HG03469 (cell line): ENCODE data around the gene WDR18.
"Not testable (repeated sequence)": the region's sequence is repeated elsewhere in the genome, so short reads cannot be mapped to it uniquely, and the experiment has no call there.

Source experiments
- ATAC-seq: cut with Tn5 transposase; IDR thresholded peaks from one replicate; pipeline ENCODE4 v1.9.1; 2021; ENCODE audit warnings: mild to moderate bottlenecking, moderate library complexity, moderate number of reproducible peaks; ENCODE audit not compliant: unreplicated experiment

WDR18 gene

DNA sequence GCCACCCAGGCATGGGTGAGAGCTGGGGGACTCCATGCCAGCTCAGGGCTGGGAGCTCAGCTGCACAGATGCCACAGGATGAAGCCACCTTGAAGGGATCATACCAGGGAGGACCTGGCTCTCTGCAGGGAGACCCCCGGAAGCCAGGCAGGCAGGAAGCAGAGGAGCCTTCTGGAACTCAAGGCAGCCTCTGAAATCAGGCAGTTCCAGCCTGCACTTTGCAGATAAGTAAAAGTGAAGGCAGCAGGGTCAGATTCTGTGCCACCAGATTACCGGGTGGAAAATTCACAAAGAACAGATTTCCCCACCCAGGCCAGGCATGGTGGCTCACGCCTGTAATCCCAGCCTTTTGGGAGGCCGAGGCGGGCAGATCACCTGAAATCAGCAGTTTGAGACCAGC lies 34.2 kb downstream of the WDR18 start:
- no peak for ATAC-seq

DNA sequence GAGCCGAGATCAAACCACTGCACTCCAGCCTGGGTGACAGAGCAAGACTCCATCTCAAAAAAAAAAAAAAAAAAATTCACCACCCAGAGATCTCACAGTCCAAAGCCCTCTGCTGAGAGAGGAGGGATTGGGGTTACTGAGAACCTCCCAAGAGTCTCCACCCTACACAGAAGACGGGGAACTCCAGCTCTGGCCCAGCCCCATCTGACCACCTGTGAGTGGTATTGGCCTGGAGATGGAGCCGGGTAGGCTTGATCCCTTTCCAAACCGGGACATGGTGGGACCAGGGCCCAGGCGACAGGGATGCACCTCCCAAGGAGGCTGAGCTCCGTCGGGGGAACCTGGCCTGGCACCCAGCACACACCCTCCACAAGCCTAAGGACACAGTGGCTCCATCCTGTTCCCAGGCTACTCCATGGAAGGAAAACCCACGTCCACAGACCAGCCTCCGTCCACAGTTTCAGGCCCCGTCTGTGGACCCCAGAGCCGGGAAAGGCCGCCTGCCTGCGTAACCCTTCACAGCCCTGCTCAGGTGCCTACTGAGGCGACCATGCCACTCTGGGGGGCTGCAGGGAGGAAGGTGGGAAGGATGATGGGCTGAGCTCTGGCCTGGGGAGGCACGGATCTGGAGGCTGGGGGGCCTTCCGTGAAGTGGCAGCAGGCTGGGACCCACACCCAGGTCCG lies 34.9 kb downstream of the WDR18 start:
- ATAC-seq = no peak

DNA sequence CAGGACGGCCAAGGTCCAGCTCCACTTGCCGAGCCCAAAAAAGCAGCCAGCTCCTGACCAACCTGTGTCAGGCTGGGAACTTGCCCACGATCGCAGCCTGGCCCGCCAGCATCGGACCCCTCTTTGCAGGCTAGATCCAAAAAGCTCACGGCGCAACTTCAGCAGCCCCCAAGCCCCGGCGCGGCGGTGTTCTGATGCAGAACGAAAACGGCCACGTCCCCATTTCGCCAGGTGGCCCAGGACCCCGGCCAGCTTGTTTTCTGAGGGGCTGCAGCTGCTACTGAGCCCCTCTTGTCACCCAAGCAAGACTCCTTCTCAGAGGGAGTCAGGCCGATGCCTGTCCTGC lies 35.4 kb downstream of the WDR18 start:
- no peak for ATAC-seq

DNA sequence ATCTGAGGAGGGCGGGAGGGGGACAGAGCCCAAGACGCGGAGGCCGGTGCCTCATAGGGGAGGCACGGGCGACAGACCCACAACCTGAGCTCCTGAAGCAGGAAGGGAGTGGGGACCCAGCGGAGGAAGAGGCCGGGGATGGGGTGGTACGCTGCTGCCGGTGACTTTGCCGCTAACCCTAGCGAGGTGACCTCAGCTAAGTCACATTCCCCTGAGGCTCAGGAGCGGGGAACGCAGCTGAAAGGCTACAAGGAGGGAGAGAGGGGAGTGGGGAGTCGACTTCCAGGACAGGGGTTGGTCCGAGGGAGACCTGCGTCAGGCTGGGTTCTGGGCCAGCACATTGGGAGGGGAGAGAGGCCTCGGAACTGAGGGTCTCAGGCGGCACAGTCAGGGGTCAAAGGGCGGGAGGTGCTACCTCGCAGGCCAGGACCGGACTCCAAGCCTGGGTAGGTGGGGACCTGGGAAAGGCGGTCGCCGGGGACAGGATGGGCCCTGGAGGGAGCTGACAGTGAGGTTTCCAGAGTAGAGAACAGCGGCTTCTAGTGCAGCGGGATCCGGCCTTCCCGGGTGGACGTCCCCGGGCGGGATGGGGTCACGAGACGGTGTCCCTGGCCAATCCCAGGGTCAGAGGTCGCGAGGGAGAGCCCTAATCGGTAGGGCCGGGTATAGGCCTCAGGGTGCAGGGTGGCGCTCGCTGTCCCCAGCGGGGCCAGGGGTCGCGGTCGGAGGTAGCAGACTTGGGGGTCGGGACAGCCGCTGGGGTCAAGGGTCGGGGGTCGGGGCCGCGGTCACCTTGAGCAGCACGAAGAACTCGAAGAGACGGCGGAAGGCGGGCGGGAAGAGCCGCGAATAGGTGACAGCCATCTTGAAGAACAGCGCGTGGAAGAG lies 36.1 kb downstream of the WDR18 start:
- no peak for ATAC-seq

GRCh38 chr19:1020868-1021425 lies 36.8 kb downstream of the WDR18 start, which contains the start of gene TMEM259:
TSS of gene TMEM259 (minus strand) at chr19:1021123. CDS start at chr19:1020996, 127 bp downstream.
- ATAC-seq = peak; percentile 49

DNA sequence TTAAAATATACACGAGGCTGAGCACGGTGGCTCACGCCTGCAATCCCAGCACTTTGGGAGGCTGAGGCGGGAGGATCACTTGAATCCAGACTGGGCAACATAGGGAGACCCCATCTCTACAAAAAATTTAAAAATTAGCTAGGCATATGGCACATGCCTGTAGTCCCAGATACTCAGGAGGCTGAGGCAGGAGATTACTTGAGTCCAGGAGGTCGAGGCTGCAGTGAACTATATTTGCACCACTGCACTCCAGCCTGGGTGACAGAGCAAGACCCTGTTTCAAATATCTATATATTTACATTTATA lies 39.7 kb downstream of the WDR18 start:
- not testable (repeated sequence) for ATAC-seq

DNA sequence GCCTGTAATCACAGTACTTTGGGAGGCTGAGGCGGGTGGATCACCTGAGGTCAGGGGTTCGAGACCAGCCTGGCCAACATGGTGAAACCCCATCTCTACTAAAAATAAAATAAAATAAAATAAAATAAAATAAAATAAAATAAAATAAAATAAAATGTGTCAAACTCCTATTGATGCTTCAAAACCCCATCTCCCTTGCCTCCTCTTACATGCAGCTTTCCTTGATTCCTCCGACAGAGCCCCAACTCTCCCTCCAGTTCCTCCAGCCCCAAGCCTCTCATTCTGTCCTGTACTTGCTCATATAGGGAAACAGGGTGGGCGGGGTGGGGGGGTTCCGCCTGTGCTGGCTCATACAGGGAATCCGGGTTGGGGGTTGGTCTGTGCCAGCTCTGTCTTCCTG lies 40.9 kb downstream of the WDR18 start:
- ATAC-seq = not testable (repeated sequence)

DNA sequence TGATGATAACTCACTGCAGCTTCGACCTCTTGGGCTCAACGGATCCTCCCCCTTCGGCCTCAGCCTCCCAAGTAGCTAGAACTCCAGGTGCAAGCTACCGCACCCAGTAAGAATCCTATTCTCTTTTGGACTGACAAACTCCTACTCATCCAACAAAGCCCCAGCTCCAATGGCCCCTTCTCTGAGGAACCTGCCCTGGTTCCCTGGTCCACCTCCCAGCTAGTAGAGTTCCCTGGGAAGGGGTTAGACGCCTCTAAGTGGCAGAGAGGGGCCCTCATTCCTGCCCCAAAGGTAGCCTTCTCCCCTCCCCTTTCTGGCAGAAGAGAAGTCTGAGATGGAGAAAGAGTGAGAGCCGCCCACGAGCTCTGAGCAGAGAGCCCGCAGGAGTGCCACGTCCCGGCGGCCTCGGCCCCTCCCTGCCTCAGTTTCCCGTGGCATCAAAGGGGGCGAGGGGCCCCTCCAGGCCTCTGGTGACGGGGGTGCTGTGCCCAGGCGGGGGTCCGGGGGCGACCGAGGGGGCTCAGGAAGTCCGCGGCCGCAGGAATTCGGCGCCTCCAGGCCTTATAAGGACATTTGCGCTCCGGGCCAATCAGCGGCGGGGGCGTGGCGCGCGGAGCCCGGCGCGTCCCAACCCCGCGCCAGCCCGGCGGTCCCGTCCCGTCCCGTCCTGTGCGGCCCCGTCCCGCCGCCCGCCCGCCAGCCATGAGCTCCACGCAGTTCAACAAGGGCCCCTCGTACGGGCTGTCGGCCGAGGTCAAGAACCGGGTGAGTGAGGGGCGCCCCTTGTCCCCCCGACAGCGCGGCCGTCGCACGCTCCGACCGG lies 42.0 kb downstream of the WDR18 start, which contains the start of gene CNN2:
CNN2 (plus strand) TSS at position 649 of the 823 bp plus-strand sequence; CDS start at position 703, 54 bp downstream.
- peak; percentile 34 for ATAC-seq

- ATAC-seq = no peak
Measured at GRCh38 chr19:1026783-1027649, 42.9 kb downstream of the WDR18 start.

DNA sequence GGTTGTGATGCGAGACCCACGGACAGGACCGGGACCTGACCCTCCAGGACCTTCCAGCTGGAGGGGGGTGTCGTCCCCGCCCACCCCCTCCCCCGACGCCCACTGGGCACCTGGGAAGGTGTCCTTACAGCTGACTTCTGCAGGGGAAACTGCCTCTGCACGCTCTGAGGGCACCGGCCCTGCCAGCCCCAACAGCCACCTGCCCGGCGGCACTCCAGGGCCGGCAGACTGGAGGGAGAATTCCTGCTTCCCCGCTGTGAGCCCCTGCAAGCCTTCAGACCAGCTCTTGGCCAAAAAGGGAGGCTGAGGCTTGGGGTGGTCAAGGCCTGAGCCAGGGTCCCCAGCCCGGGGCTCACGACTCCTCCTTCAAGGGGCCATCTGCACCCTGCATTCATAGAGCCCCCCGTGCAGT lies 43.5 kb downstream of the WDR18 start:
- ATAC-seq = no peak

- no peak for ATAC-seq
Measured at GRCh38 chr19:1028062-1028926, 44.1 kb downstream of the WDR18 start.

- ATAC-seq = no peak
Measured at GRCh38 chr19:1032264-1032867, 48.2 kb downstream of the WDR18 start.

DNA sequence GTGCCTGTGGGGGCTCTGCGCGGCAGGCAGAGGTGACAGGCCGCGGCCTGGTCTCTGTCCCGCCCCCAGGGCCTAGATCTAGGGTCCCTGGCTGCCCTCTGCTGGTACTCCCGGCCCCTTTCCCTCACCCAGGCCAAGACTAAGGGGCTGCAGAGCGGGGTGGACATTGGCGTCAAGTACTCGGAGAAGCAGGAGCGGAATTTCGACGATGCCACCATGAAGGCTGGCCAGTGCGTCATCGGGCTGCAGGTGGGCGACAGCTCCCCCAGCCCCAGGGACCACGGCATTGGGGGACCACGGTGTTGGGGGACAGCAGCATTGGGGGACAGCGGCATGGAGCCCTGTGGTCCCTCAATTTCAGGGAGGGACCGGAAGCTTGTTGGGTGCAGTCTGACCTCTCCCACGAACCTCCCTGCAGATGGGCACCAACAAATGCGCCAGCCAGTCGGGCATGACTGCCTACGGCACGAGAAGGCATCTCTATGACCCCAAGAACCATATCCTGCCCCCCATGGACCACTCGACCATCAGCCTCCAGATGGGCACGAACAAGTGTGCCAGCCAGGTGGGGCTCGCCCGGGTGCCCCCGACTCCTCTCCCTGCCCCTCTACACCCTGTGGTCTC lies 52.0 kb downstream of the WDR18 start:
- no peak for ATAC-seq

DNA sequence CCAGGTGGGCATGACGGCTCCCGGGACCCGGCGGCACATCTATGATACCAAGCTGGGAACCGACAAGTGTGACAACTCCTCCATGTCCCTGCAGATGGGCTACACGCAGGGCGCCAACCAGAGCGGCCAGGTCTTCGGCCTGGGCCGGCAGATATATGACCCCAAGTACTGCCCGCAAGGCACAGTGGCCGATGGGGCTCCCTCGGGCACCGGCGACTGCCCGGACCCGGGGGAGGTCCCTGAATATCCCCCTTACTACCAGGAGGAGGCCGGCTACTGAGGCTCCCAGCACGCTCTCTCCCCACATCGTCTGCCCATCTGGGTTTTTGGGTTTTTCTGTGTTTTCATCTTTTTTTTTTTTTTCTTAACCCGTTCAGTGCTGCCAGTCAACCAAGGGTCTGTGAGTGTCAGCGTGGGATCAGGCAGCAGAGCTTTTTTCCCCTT lies 53.5 kb downstream of the WDR18 start:
- ATAC-seq = no peak

DNA sequence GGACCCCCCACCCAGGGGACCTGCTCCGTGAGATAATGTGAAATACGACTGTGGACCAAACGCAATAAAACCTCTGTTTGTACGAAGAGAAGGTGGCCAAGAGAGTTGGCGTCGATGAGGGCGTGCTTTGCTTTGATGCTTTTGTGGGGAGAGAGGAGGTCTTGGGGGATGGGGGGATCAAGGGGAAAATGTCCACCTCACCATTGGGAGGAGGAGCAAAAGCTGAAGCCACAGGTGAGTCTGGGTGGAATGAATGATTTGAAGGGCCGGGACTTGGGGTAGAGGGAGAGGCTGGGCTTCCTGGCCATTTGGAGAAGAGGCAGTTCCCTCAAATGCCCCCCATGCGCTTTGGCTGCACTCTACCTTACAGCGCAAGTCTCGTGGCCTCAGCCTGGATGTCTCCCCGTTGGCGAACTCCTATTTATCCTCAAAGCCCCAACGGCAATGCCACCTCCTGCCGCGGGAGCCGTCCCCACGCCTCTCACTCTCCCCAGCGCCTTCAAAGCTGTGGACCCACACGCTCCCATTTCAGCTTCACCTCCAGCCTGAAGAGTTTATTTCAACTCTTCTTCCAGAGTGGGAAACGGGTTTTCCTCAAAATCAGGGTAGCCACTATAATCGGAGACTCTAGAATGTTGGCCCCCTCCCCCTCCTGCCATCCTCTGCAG lies 55.0 kb downstream of the WDR18 start:
- no peak for ATAC-seq

- ATAC-seq = peak; percentile 52
Measured at GRCh38 chr19:1039646-1040475, 55.7 kb downstream of the WDR18 start, which contains the start of gene ABCA7. TSS of gene ABCA7 (plus strand) at chr19:1040107. CDS start at chr19:1041362, 1,255 bp downstream.
